GM12875 (cell line): ENCODE data around the gene CD2.

Experiments
- H3K4me3 ChIP-seq: one replicate; pipeline ENCODE4 v1.5.1; 2011; ENCODE audit warnings: low read depth, low read length, control low read depth
- CTCF ChIP-seq: IDR thresholded peaks from 2 replicates; pipeline ENCODE4 v1.5.1; 2011; ENCODE audit warnings: low read depth, mild to moderate bottlenecking, control low read depth, inconsistent platforms, low read length, moderate library complexity, borderline replicate concordance; ENCODE audit not compliant: insufficient read depth

The CD2 gene

GRCh38 chr1:116764906-116765862, 11.0 kb downstream of the CD2 start:
- H3K4me3 ChIP-seq, result no peak overlapping the region
- TF ChIP-seq CTCF, result no peak

GRCh38 chr1:116765962-116766361, 11.7 kb downstream of the CD2 start:
- H3K4me3 ChIP-seq, result no peak overlapping the region
- TF ChIP-seq CTCF, result no peak

- no peak overlapping the region for H3K4me3 ChIP-seq
- no peak for TF ChIP-seq CTCF
Observed at GRCh38 chr1:116766616-116767469, 12.6 kb downstream of the CD2 start.

- no peak for TF ChIP-seq CTCF
- H3K4me3 ChIP-seq, result no peak overlapping the region
Observed at GRCh38 chr1:116767782-116768382, 13.7 kb downstream of the CD2 start.

GRCh38 chr1:116768416-116769103, 14.3 kb downstream of the CD2 start:
- TF ChIP-seq CTCF, result no peak
- H3K4me3 ChIP-seq, result no peak overlapping the region

GRCh38 chr1:116769104-116769452, 14.8 kb downstream of the CD2 start:
- TF ChIP-seq CTCF, result no peak
- H3K4me3 ChIP-seq, result no peak overlapping the region
